HG03558 (cell line): ENCODE measurements around the gene LRCH1.

Experiments
- ATAC-seq: cut with Tn5 transposase; IDR thresholded peaks from one replicate; pipeline ENCODE4 v1.9.1; 2021; ENCODE audit warnings: moderate number of reproducible peaks; ENCODE audit not compliant: unreplicated experiment; ENCODE audit errors: extremely low read depth

LRCH1 gene

DNA sequence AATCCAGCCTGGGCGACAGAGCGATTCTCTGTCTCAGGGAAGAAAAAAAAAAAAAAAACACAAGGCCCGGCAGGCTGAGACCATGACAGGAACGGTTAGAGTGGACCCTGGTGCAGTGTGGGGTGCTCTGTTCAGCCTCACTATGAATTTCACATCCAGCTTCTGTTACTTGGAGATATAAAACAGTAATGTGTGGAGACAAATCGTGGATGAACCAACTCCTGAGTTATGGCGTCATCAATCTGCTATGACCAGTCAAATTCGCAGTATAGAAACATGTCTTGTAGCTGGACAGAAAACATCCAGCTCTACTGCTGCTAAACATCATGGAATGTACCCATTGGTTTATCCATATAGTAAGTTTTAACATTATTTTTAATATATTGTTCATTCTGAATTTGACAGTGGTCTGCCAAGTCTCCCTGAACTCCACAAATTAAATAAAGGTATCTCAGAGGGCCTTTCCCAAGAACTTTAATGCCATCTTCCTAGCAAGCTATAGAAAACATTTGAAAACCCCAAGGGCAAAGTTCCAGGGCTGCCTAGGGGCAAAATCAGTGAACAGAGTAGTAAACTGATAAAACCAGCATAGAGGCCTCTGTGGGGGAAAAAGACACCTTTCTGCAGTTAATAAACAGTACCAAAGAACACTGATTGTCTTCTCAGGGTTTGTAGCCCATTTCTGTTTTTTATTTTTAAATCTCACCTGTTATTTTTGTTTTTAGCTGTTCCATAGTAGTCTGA lies 75.8 kb downstream of the LRCH1 start:
- ATAC-seq, result no peak

DNA sequence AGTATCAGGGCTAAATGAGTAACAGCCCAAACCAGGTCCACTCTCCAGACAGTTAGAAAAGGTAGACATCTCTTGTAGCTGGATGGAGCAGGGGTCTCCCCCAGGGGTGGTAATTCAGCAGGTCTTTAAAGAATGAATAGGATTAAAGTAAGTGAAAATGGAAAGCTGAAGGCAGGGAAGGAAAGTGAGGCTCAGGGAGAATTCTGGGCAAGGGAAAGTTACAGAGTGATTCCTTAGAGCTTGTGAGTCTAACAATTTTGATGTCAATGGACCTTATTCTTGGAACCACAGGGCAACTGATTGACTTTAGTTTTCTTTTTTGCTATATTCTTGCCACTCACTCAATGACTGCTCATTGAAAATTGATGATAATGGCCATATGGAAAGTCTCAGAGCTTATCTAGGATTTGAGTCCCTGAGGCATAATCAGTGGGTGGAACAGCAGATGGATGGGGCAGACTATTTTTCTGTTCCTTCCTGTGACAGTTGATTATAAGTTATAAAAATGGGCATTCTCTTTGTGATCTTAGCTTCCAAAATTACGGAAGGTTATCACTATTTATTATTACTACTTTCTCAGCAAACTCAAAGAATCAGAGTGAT lies 76.9 kb downstream of the LRCH1 start:
- ATAC-seq, result no peak

DNA sequence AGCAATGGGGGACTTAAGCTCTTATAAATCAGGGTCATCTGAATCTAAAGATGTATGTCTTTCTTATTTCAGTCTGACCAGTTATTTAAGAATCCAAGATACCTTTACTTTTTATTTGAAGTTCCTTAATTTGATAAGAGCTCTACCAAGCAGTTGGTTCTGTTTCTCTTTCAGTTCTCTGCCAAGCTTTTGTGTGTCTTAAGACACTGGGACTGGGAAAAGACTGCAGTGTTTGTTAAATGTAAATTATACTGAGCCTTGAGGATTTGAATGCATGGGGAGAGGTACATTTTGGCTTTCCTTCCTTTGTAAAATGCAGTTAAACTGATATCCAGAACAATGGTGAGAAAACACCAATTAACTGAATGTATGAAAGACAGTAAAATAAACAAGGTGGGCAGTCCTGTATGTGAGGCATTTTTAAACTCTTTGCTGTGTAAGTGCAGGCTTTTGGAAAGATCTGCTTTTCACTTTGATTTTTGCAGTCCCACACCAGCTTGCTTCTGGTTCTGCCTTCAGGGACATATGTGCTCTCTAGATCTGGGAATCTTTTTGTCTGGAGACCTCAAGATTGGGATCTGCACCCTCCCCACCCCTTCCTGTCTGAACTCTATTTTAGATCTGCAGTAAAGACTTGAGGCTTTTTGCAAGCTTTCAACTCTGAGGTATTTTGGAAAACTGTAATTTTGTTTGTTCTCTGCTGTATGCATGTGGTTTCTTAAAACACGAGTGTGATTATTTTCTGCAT lies 77.6 kb downstream of the LRCH1 start:
- ATAC-seq, result no peak

DNA sequence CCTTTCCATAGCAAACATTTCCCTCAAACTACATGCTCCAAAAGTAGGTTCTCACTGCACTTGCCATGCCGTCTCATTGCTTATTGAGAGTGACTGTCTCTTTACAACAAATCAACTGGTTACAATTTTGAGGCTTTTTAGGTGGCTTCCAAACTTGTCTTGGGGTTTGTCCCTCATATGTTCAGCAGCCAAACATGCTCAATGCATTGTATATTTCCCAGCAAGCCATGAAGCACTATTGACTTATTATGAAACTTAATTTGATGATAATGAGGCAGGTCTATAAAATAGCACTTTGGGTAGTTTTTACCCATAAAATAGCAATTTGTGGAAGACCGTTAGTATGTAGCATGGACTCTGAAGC lies 78.2 kb downstream of the LRCH1 start:
- ATAC-seq, result no peak

DNA sequence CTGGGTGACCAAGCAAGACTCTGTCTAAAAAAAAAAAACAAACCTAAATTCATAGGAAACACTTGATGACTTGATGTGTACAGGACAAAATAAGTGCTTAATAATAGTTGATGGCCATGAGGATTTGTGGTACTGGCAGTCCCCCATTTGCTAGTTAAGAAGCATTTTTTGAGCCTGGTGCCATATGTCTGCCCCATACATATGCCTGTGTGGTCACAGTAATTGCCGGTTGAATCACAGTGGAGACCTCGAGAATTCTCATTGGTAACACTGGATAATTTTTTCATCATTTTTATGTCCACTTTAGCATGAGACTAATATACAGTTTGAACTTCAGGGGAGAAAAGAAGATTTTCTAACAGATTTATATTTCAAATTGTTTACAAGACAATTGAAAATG lies 79.2 kb downstream of the LRCH1 start:
- ATAC-seq, result no peak

DNA sequence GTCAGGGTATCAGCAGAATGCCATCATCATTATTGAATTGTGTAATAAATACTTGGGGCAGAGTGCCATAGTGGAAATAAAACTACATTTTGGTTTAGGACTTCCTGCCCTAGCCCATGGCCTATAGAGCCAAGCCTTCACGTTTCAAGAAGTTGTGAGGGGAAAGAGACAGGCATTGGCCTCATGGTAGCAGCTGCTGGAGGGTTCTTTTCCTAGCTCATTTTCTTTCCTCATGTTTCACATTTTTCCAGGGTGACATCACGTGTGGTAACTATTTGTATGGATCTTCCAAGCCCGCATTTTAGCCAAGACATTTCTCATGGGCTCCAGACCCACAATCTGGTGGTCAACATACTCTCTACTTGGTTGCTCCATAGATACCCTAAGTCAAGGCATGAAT lies 80.4 kb downstream of the LRCH1 start:
- no peak for ATAC-seq

DNA sequence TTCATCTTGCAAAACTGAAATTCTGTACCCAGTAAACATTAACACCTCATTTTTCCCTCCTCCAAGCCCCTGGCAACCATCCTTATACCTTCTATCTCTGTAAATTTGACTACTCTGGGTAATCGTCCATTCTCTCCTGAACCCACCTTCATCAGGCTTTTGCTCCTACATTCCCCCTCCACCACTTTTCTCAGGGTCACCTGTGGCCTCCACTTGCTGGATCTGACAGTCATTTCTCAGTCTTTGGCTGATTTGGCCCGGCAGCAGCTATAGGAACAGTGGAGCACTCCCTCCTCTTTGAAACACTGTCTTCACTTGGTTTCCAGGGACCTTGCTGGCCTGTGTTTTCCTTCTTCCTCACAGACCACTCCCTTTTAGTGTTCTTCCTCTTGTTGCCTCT lies 83.5 kb downstream of the LRCH1 start:
- no peak for ATAC-seq

DNA sequence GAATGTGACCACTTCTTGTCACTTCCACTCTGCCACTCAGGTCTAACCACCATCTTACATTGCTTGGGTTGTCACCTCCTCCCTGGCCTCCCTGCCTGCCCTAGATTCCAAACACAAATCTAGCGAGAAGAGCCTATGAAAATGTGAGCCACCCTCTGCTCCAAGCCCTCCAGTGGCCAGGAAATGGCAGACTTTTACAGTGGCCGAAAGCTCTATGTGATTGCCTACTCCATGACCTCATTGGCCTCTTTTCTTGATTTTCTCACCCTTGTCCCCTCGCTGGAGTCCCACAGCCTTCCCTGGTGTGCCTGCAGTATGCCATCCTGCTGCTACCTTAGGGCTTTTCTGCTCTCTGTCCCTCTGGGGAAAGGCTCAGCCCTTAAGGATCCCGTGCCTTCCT lies 84.2 kb downstream of the LRCH1 start:
- no peak for ATAC-seq

DNA sequence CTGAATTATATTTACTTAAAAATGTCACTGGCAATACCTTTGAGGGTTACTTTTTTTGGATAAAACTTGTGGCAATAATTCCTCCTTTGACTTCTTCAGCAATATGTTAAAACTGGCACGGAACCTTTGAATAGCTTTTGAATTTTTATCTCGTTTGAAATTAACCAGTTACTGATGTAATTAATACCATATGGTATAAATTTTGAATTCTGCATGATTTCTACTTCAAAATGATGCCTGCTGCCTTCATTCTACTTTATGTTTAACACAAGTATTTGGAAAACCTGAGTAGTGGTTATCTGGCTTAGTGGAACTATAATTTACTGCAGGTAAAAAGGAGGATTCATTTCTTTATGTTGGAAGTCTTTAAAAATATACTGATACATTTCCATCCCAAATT lies 85.3 kb downstream of the LRCH1 start:
- no peak for ATAC-seq

DNA sequence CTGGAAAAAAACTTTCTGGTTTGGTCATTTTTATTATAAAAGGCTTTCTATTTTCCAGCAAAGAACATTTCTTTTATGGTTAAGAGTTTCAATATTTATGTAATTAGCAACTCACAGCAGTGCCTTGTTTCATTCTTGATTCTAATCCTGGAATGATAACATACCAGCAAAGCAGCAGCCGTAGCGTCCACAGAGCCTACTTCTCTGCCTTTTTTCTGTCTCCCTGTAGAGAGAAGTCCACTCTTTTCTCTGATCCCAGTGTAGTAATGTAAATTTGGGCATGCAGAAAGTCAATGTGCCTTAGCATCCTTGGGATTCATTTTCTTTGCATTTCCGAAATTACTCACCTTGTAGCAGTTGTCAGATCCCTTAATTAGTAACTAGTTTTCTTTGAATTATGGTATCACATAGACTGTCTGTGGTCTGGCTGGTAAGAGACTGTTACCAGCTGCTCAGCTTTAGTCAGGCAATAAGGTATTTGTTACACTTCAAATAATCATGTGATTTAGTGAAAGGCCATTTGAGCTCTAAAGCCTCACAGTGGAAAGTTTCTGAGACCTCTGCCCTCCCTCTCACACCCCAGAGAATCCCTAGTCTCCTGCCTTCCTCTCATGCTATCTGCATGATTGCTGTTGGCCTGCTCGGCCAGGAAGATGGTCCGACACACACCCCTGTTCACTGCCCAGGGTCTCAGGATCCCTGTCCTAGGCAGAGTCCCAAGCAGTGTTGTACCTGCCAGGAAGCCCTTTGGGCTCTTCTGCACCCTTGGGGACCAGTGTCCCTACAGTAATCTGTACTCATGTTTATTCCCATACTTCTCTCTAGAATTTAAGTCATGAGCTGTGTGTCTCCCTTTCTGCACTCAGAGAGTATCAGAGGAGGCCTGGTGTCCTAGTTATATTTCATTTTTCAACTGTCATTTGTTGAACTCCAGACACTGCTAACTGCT lies 86.3 kb downstream of the LRCH1 start:
- ATAC-seq, result peak; percentile 90

DNA sequence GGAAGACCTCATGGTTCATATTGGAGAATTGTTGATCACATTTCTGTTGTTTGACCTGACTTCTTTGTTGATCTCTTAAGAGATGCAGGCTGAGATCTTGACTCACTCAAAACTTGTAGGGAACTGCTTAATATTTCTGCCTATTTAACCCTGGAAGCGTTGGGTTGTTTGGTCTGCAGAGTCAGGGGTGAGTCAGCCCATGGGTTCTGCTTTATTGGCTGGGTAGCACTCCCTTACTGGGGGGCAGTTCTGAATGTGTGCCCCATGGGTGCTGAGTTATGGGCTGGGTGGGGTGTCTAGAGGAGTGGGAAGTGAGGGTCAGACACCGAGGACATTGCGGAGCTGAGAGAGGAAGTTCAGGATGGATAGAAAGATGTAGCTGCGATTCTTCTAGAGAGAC lies 87.9 kb downstream of the LRCH1 start:
- no peak for ATAC-seq

DNA sequence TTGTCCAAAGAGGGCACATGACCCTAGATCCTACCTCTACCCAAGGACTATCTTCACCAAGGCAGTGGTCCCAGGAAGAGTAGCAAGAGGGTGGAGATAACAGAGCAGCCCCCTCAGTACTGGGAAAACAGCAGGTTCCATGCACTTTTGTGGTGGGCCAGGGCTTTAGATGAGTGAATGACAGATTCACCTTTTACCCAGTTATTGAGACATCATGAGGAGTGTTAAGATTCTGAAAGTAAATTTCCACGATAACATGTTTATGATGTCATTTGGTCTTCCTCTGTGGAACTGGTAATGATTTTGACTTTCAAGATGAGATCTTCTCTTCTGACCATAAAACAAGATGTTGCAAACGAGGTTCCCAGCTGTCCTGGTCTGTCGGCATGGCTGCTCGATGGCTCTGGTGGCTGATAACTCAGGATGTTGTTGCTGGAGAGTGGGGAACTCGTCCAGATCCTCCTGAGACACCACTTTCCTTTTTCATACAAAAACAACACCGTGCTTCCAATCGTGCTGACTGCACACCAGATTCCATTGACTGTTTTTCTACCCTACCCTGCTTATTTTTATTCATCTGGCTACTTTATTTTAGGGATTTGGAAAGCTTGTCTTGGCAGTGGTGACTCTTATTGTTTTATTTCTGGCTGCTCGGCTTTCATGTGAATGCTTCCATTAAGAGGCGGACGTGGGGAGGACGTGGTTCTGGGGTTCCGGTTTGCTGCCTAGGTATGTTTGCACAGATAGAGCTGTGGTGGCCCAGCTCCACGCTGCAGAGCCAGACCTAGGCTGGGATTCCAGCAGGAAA lies 88.5 kb downstream of the LRCH1 start:
- no peak for ATAC-seq

DNA sequence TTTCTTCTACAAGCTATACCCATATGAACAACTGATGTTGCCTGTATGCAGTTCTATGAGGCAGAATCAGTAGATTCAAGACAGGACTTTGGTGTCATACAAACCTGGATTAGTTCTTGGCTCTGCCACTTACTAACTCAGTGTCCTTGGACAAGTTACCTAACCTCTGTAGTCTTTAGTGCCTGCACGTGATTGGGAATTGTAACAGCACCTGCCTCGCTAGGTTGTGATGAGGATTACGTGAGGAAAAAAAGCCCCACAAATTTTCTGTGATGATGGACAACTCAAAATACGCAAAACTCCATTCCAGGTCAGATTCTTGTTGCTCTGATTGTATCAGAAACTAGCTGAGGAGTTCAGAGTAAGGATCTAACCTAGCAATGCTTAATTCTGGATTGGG lies 89.3 kb downstream of the LRCH1 start:
- no peak for ATAC-seq

DNA sequence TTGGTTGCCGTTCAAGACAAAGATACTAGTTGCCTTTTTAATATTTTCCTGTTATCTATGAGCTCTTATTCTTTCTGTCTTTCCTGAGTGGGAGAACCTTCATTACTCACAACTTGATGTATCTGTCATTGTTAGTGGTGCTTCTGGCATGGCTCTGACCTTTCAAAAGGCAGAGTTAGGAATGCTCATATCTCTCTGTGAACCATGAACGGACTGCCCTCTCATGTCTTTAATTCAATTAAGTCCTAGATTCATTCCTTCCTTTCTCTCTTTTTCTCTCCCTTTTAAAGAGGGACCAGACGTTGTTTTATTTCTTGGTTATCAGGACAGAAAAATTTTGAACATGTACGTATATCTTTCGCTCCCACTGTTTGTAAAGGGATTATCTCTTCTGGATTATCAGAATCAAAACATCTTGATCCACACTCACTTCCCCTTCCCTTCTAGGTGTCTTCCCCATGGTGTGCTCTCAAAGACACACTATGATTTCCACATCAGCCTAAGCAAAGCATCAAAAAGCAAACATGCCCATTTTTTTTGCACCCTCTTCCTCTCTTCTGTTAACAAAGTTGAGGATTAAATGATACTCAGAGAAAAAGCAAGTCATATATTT lies 90.3 kb downstream of the LRCH1 start:
- ATAC-seq, result no peak

DNA sequence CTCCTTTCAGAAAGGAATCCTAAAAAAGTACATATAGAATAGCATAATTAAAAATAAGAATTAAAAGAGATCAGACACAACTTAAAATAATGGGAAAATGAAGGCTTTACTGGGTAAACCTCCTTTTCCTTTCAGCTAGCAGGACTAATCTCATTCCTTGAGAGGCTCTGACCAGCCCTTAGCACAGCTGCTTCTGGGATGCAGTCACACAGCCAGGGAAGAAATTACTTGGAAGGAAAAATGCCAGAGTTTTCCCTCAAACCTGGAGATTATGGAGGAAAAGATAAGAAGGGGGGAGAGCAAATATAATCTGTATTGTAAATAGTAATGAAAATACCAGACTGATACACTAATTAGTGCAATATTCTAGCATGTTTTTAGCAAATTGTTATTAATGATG lies 91.8 kb downstream of the LRCH1 start:
- no peak for ATAC-seq

DNA sequence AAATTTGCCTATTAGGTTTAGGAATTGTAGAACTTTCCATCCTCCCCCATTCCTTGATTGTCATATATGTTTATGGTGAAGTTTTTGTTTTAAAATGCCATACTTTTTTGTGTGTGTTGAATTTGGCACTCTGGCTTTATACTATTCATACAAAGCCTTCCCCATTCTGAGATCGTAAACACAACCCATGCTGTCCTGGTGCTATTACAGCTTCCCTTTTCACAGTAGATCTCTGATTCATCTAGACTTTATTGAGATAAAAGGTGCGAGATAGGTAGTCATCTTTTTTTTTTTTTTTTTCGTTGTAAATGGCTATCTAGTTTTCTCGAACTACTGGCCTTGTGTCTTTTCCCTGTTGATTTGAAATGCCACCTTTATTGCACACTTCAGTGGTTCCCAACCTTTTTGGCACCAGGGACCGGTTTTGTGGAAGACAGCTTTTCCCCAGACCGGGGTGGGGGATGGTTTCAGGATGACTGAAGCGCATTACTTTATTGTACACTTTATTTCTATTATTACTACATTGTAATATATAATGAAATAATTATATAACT lies 94.6 kb downstream of the LRCH1 start:
- no peak for ATAC-seq

DNA sequence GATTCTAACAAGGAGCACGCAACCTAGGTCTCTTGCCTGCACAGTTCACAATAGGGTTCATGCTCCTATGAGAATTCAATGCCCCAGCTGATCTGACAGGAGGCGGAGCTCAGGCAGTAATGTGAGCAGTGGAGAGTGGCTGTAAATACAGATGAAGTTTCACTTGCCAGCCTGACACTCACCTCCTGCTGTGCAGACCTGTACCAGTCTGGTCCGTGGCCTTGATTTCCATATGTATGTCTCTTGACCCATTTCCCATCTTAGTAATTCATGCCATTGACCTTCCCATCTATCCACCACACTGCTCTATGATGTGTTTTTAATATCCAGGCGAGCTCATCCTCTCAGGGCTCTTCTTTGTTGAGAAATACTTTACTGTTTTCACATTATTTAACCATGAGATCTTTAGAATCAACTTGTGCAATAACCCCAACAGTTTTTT lies 95.2 kb downstream of the LRCH1 start:
- ATAC-seq, result peak; percentile 55

DNA sequence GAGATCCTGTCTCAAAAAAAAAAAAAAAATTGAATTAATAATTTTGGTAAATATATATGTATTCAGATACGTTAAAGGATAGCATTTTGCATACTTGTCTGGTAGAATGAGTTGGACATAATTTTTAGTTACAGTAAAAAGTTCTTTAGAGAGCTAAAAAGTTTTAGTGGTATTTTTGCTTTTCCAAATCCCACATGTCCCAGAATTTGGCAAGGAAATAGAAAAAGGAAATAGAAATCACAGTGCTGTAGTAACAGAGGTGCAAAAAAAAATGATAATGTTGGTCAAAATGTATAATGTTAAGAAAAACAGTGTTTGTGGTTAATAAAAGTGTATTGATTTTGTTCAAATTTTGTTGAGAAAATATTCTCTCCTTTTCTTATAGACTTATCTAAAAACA lies 96.8 kb downstream of the LRCH1 start:
- no peak for ATAC-seq

DNA sequence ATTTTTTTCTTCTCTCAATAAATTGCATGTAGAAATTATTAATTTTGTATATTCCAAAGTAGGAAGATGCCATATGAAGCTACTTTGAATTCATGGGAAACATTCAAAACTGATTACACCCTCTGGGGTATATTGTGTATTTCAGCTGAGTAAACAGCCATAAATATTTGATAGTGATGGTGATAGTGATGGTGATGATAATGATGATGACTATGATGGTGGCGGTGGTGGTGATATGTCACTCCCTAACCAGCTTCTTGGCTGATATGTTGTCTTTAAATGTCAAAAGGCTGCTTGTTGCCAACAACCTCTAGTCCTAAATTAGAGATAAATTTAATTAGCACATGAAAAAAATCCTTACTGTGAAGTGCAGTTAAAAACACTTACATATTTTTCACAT lies 102.0 kb downstream of the LRCH1 start:
- no peak for ATAC-seq
